Motor neuron (in vitro differentiated cells): Measurements from ENCODE around the gene TLR4. TPM values are rescaled to one million over a fixed set of nuclear protein-coding genes. Genes with fewer than 3 reads are reported as not detected.

Experiments used
- ATAC-seq, 8 experiments: fragments of 200-7000 bp; cut with Tn5 transposase; replicated peaks in 6 of 8; 2 replicates each; pipeline ENCODE4 v1.8.0; 2021; ENCODE audit warnings: mild to moderate bottlenecking in 8 of 8, moderate library complexity in 8 of 8
- H3K27ac ChIP-seq, 2 donors: fragments of 250-450 bp; sonication (Bioruptor Pico); 2 replicates each; pipeline ENCODE4 v1.9.0; 2021; ENCODE audit warnings: antibody characterized with exemption in 2 of 2, mild to moderate bottlenecking in 2 of 2, moderate library complexity in 1 of 2
- H3K4me1 ChIP-seq, 2 donors: fragments of 250-450 bp; sonication (Bioruptor Pico); replicated peaks in 1 of 2; 2 replicates each; pipeline ENCODE4 v1.6.1; 2021; ENCODE audit warnings: antibody characterized with exemption in 2 of 2, mild to moderate bottlenecking in 2 of 2, moderate library complexity in 1 of 2
- H3K4me3 ChIP-seq, 5 donors: fragments of 250-450 bp; sonication (Bioruptor Pico); 2 replicates each; pipeline ENCODE4 v1.9.0; 2021; ENCODE audit warnings: antibody characterized with exemption in 5 of 5, mild to moderate bottlenecking in 5 of 5, moderate library complexity in 4 of 5
- WGBS, 10 experiments: fragments of 450-650 bp; shearing (Covaris generic); methylation state at CpG; one replicate each; pipeline ENCODE4 v1.0.0; 2022; 5-methylcytosine and 5-hydroxymethylcytosine counted together
- in situ Hi-C, 9 experiments: fragments of 400-800 bp; cut with MboI; loops; one replicate each; pipeline ENCODE4 v1.15.0; 2021; ENCODE audit warnings: low sequenced_read_pairs in 9 of 9, low pct_unique_long_range_greater_than_20kb in 2 of 9; ENCODE audit not compliant: unreplicated experiment in 9 of 9
- total RNA-seq, 8 experiments: library from RNA; unstranded; fragments of 300-600 nt; gene quantifications; 2 replicates each; pipeline versions ENCODE4 v1.2.3 to v1.2.4, GENCODE V29; 2022

The TLR4 gene
- total RNA-seq, 8 experiments from 2014 or later = 0.13 to 13.2 (median 0.76) TPM

DNA sequence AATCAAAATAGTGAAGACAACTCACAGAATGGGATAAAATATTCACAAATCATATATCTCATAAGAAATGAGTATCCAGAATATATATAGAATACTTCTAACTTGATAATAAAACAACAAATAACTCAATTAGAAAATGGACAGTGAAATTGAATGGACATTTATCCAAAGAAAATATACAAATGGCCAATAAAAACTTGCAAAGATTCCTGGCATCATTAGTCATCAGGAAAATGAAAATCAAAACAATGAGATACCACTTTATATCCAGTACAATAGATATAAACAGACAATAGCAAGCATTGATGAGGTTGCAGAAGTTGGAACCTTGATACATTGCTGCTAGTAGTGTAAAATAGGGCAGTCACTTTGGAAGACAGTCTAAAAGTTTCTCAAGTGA lies 12.8 kb upstream of the TLR4 start:
- Histone ChIP-seq H3K4me3 (no peak overlapping the region), H3K4me1 (no peaks in the 10 kb centered on the region), H3K27ac (no peak overlapping the region)
- in situ Hi-C loops = no loop called here
- no peak for ATAC-seq

DNA sequence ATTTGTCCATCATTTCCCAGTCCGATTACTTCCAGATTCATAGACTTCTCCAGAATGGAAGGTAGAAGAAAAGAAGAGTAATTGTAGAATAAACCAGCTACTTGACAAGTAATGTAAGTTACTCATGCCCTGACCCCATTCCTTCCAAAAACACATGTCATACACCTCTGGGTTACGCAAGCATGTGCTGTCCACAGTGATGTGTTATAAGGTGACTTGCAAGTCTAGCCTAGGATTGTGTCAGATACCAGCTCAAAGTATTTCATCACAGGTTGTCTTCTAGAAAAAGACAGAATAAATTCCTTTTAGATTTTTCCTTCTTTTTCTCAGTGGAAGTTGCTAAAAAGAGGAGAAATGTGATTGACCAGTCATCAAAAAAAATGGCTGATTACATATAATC lies 8.0 kb upstream of the TLR4 start:
- H3K4me1 ChIP-seq = no peaks in the 10 kb centered on the region
- no peak for ATAC-seq
- in situ Hi-C loops = no loop called here
- 67 to 100% (median 90%) methylated on average over 1 to 2 of the region's 2 CpGs; no CpG with 5 or more reads in 3 of the 10 experiments for WGBS, 10 experiments
- H3K4me3 ChIP-seq = no peak overlapping the region
- no peak overlapping the region for H3K27ac ChIP-seq

- Histone ChIP-seq H3K4me1 (no peaks in the 10 kb centered on the region), H3K27ac (no peak overlapping the region), H3K4me3 (no peak overlapping the region)
- 100% methylated on average over 1 of the region's 1 CpG; no CpG with 5 or more reads in 8 of the 10 experiments for WGBS, 10 experiments
- in situ Hi-C loops = no loop called here
- ATAC-seq = no peak
Observed at GRCh38 chr9:117697046-117697445, 7.2 kb upstream of the TLR4 start.

GRCh38 chr9:117703537-117703936 lies 666 bp upstream of the TLR4 start:
- Histone ChIP-seq H3K27ac (no peak overlapping the region), H3K4me3 (no peak overlapping the region), H3K4me1 (peaks cover 12 to 20% of the 10 kb centered on the region in 2 donors)
- no peak for ATAC-seq
- in situ Hi-C loops = no loop called here
- 67 to 100% (median 100%) methylated on average over 1 to 3 of the region's 3 CpGs for WGBS, 10 experiments

DNA sequence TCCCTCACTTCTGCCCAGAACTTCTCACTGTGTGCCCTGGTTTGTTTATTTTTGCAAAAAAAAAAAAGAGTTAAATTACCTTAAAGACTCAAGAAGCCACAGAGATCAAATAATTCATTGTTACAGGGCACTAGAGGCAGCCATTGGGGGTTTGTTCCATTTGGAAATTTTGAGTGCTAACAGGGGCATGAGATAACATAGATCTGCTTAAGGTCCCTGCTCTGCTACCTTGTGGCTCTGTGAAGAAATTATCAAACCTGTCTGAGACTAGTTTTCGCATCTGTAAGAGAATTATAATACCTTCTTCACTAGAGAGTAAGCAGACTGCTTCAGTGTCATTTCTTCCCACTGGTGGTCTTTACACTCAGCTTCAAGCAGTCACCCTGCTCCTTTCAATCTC lies 394 bp downstream of the TLR4 start:
- H3K27ac ChIP-seq = peak overlapping the region in 1 of 2 donors; percentile 13
- in situ Hi-C loops = no loop called here
- H3K4me3 ChIP-seq = no peak overlapping the region
- ATAC-seq = peak in 2 of 8 experiments; percentile 7 to 26
- peaks cover 12 to 20% of the 10 kb centered on the region in 2 donors for H3K4me1 ChIP-seq
- 54 to 100% (median 85%) methylated on average over 1 of the region's 1 CpG; no CpG with 5 or more reads in 2 of the 10 experiments for WGBS, 10 experiments

DNA sequence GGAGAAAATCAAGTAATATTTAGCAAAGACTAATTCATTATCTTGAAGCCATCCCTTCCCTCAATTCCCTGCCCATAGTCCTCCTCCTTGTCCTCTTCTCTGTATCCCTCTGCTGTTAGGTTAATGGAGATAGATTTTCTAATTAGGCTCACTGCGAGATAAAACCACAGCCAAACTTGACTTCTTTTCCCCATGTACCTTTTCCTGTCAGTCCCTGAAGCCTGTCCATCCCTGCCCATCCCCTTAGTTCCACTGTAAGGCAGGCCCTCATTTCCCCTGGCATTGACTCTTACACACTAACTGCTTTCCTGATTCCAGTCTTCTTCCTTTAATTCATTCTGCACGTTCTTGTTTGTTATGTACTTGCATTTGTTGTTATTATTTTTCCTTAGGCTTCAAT lies 1.2 kb downstream of the TLR4 start:
- ATAC-seq = no peak
- peaks cover 12 to 20% of the 10 kb centered on the region in 2 donors for H3K4me1 ChIP-seq
- H3K27ac ChIP-seq = no peak overlapping the region
- WGBS, 10 experiments = 0 to 100% (median 78%) methylated on average over 1 to 2 of the region's 2 CpGs; no CpG with 5 or more reads in 1 of the 10 experiments
- in situ Hi-C loops = no loop called here
- H3K4me3 ChIP-seq = no peak overlapping the region

- peaks cover 12 to 20% of the 10 kb centered on the region in 2 donors for H3K4me1 ChIP-seq
- no peak overlapping the region for H3K4me3 ChIP-seq
- peak in 2 of 8 experiments; percentile 25 to 85 for ATAC-seq
- in situ Hi-C loops = no loop called here
- WGBS, 10 experiments = 7 to 100% (median 90%) methylated on average over 1 to 4 of the region's 4 CpGs; no CpG with 5 or more reads in 1 of the 10 experiments
- H3K27ac ChIP-seq = no peak overlapping the region
Observed at GRCh38 chr9:117706421-117707116, 2.4 kb downstream of the TLR4 start.

- no peak for ATAC-seq
- no peak overlapping the region for H3K27ac ChIP-seq
- in situ Hi-C loops = no loop called here
- peaks cover 12 to 20% of the 10 kb centered on the region in 2 donors for H3K4me1 ChIP-seq
- H3K4me3 ChIP-seq = no peak overlapping the region
- WGBS, 10 experiments = 80 to 100% (median 100%) methylated on average over 1 of the region's 1 CpG; no CpG with 5 or more reads in 3 of the 10 experiments
Observed at GRCh38 chr9:117707561-117707960, 3.4 kb downstream of the TLR4 start.

GRCh38 chr9:117709936-117710335 lies 5.7 kb downstream of the TLR4 start:
- no peak for ATAC-seq
- H3K27ac ChIP-seq = no peak overlapping the region
- H3K4me3 ChIP-seq = no peak overlapping the region
- 80 to 100% (median 93%) methylated on average over 1 to 2 of the region's 2 CpGs; no CpG with 5 or more reads in 3 of the 10 experiments for WGBS, 10 experiments
- peaks cover 0 to 10% of the 10 kb centered on the region in 2 donors for H3K4me1 ChIP-seq
- in situ Hi-C loops = no loop called here

GRCh38 chr9:117714282-117714681 lies 10.1 kb downstream of the TLR4 start:
- H3K27ac ChIP-seq = no peak overlapping the region
- peak in 1 of 8 experiments; percentile 35 for ATAC-seq
- H3K4me1 ChIP-seq = no peaks in the 10 kb centered on the region
- H3K4me3 ChIP-seq = no peak overlapping the region
- WGBS, 10 experiments = 17 to 100% (median 80%) methylated on average over 1 to 5 of the region's 6 CpGs; no CpG with 5 or more reads in 1 of the 10 experiments
- in situ Hi-C loops = no loop called here

GRCh38 chr9:117715411-117715989 lies 11.3 kb downstream of the TLR4 start:
- Histone ChIP-seq H3K4me3 (no peak overlapping the region), H3K4me1 (no peaks in the 10 kb centered on the region), H3K27ac (no peak overlapping the region)
- in situ Hi-C loops = no loop called here
- ATAC-seq = no peak
- WGBS, 10 experiments = 40 to 100% (median 76%) methylated on average over 1 to 5 of the region's 5 CpGs

GRCh38 chr9:117718085-117718484 lies 13.9 kb downstream of the TLR4 start:
- in situ Hi-C loops = no loop called here
- ATAC-seq = peak in 1 of 8 experiments; percentile 56
- no peak overlapping the region for H3K4me3 ChIP-seq
- H3K4me1 ChIP-seq = no peaks in the 10 kb centered on the region
- H3K27ac ChIP-seq = no peak overlapping the region

DNA sequence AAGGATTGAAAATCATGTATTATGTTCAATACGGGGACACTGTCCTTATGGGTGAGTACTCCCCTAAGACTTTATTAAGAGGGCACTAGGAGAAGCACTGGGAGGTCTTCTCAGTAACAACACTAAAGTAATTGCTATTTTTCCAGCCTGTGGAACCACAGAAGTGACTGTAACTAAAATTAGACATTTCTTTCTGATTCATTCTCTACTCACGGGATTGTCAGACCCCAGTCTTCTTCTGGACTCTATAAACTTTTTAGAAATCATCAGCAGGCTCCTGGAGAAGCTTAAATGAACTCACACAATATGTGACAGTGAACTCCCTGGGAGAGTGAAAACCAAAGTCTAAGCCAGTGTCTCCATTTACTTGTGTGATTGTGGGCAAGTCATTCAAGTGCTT lies 14.5 kb downstream of the TLR4 start:
- 15 to 100% (median 60%) methylated on average over 1 to 2 of the region's 2 CpGs for WGBS, 10 experiments
- in situ Hi-C loops = no loop called here

More for the DNA sequence above, 14.5 kb downstream of the TLR4 start:
- Histone ChIP-seq H3K4me1 (no peaks in the 10 kb centered on the region), H3K4me3 (no peak overlapping the region), H3K27ac (no peak overlapping the region)
- no peak for ATAC-seq
